ENCODE measurements around the gene TBX22. TPM values are rescaled to one million over a fixed set of nuclear protein-coding genes. Genes with fewer than 3 reads are reported as not detected.
"Not testable (repeated sequence)": the region's sequence is repeated elsewhere in the genome, so short reads cannot be mapped to it uniquely, and the experiment has no call there.

Gene TBX22
- total and polyA plus RNA-seq, 4 donors, result 0.06 to 0.30 (median 0.22) TPM

GRCh38 chrX:80075625-80076024, 61.1 kb downstream of the TBX22 start:
- not testable (repeated sequence) for H3K4me3 ChIP-seq (ENCODE audit: low read depth, low read length); H3K9me3 ChIP-seq (ENCODE audit: control insufficient read depth, insufficient read depth, low read length); H3K4me1 ChIP-seq (ENCODE audit: control insufficient read depth, insufficient read depth, low read length); H3K27me3 ChIP-seq (ENCODE audit: control insufficient read depth, insufficient read depth, low read length); H3K27ac ChIP-seq (ENCODE audit: low read depth, low read length); H3K36me3 ChIP-seq (ENCODE audit: control insufficient read depth, insufficient read depth, low read length); DNase-seq (ENCODE audit: low read depth in 4 of 6, low spot score in 6 of 6)
- WGBS (ENCODE audit: insufficient coverage), result no CpG with 5 or more reads among the region's 1 CpG

Measured in spinal cord (tissue), 10 donors.